ENCODE measurements around the gene HMG20A.

Gene HMG20A

DNA sequence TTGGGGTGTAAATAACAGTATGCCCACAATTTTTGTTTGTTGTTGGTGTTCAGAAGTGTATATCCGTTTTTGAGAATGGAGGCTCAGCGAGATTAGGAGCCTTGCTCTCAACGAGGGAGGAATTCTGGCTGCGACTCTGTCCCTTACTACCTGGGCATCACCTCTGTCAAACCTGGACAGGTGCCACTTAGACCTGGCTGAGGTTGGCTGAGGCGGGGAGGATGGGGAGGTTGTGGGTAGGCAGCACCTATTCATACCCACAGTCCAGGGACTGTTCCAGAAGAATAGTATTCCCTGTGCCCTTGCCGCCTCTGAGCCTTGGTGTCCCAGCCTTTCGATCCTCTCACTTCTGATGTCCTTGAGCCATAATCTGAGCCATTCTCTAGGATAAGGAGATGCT lies 112.2 kb downstream of the HMG20A start:
- H3K4me3 ChIP-seq = no peak overlapping the region
- H3K27me3 ChIP-seq (ENCODE audit: low read depth) = no peaks in the 10 kb centered on the region
- H3K4me1 ChIP-seq = peaks cover 4% of the 10 kb centered on the region
- no peaks in the 10 kb centered on the region for H3K36me3 ChIP-seq (replicated peaks)
- DNase-seq (ENCODE audit: low spot score in 2 of 2) = no peak
- H3K9me3 ChIP-seq = no peaks in the 10 kb centered on the region
- in situ Hi-C loops (cut with MboI; ENCODE audit: low sequenced_read_pairs) = no loop called here

DNA sequence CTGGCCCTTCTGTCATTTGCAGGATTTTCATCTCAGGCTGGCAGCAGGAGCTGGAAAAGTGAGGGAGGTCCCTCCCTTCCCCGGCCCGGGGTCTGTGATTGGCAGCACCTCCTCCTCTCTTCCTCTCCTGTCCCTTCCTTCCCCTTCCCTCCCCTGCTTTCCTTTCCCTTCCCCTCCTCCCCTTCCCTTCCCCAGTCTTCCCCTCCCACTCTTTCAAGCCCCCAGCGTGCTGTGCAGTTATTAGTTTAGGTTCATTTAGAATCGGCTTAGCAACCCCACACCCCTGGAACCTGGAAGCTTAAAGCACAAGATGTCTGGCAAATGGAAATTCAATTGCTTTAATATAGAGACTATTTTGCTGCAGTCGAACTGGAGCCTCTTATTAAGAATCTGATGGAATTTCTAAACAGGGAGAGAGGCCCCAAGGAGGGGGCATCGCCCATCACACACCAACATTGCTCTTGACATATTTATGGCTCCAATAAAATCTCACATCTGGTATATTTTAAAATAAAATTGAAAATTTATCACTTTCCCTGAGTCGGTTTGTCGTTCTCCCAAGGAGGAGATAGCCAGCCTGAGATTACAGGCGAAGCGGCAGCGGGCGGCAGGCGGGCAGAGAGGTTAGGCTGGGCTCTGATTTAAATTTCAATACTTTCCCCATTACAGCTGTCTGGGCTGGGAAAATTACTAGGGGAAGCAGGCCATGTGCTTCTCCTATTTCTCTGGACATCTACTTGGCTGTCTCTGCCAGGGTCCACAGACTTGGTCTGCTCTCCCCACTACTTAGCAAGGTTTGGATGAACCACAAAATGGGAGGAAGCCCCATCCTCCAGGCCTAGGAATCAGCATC lies 113.1 kb downstream of the HMG20A start:
- no peaks in the 10 kb centered on the region for H3K27me3 ChIP-seq (ENCODE audit: low read depth)
- H3K36me3 ChIP-seq (replicated peaks) = no peaks in the 10 kb centered on the region
- peaks cover 8% of the 10 kb centered on the region for H3K4me1 ChIP-seq
- in situ Hi-C loops (cut with MboI; ENCODE audit: low sequenced_read_pairs) = no loop called here
- H3K9me3 ChIP-seq = no peaks in the 10 kb centered on the region
- H3K4me3 ChIP-seq = no peak overlapping the region
- DNase-seq (ENCODE audit: low spot score in 2 of 2) = no peak

All from HAP-1 (cell line).